Esophagus (tissue), 2 donors: ENCODE measurements around the gene GRID1. TPM values are rescaled to one million over a fixed set of nuclear protein-coding genes. Genes with fewer than 3 reads are reported as not detected.

Experiments used
- H3K27ac ChIP-seq, 2 donors: one replicate each; pipeline ENCODE4 v1.5.1; 2013; ENCODE audit warnings: low read depth in 2 of 2, mild to moderate bottlenecking in 2 of 2, inconsistent platforms in 1 of 2, low read length in 1 of 2, moderate library complexity in 1 of 2
- H3K27me3 ChIP-seq, 2 donors: one replicate each; pipeline ENCODE4 v1.6.1; 2013; ENCODE audit warnings: low read length in 2 of 2, control low read depth in 1 of 2, mild to moderate bottlenecking in 1 of 2; ENCODE audit not compliant: insufficient read depth in 2 of 2, control insufficient read depth in 1 of 2
- H3K36me3 ChIP-seq, 2 donors: one replicate each; pipeline ENCODE4 v1.6.1; 2013; ENCODE audit warnings: low read length in 1 of 2; ENCODE audit not compliant: control insufficient read depth in 2 of 2, insufficient read depth in 2 of 2
- H3K4me1 ChIP-seq, 2 donors: one replicate each; pipeline ENCODE4 v1.6.1; 2013; ENCODE audit warnings: low read length in 1 of 2; ENCODE audit not compliant: control insufficient read depth in 2 of 2, insufficient read depth in 2 of 2
- H3K4me3 ChIP-seq, 2 donors: one replicate each; pipeline ENCODE4 v1.5.1; 2013; ENCODE audit warnings: low read length in 2 of 2, mild to moderate bottlenecking in 2 of 2, low read depth in 1 of 2, moderate library complexity in 1 of 2
- H3K9me3 ChIP-seq, 2 donors: one replicate each; pipeline ENCODE4 v1.6.1; 2013; ENCODE audit warnings: mild to moderate bottlenecking in 2 of 2, low read depth in 1 of 2, low read length in 1 of 2, moderate library complexity in 1 of 2; ENCODE audit not compliant: control insufficient read depth in 2 of 2, insufficient read depth in 1 of 2
- WGBS, 2 donors: extraction: QIAGEN DNeasy Blood & Tissue Kit; methylation state at CpG; one replicate each; pipeline ENCODE4 v1.1.7; 2013; 5-methylcytosine and 5-hydroxymethylcytosine counted together
- polyA plus RNA-seq, 2 donors: library from polyadenylated mRNA; stranded (reverse); fragments of 200-250 nt; gene quantifications; one replicate each; pipeline ENCODE4 v1.2.3, GENCODE V29; 2013
- donor health status: healthy with polysubstance abuse.
- donor health status: Bipolar disorder and iron deficiency.

GRID1 gene
- polyA plus RNA-seq, 2 donors: 0.04 to 0.32 TPM

- H3K4me1 ChIP-seq: no peaks in the 10 kb centered on the region
- H3K9me3 ChIP-seq: no peaks in the 10 kb centered on the region
- no peak overlapping the region for H3K4me3 ChIP-seq
- 84 to 85% methylated on average over 6 of the region's 6 CpGs for WGBS, 2 donors
- no peaks in the 10 kb centered on the region for H3K36me3 ChIP-seq
- no peak overlapping the region for H3K27ac ChIP-seq
- no peaks in the 10 kb centered on the region for H3K27me3 ChIP-seq
Measured at GRCh38 chr10:86062647-86063145, 303.9 kb downstream of the GRID1 start.

GRCh38 chr10:86062198-86062550, 304.4 kb downstream of the GRID1 start:
- no peaks in the 10 kb centered on the region for H3K27me3 ChIP-seq
- no peaks in the 10 kb centered on the region for H3K9me3 ChIP-seq
- H3K4me1 ChIP-seq: no peaks in the 10 kb centered on the region
- H3K36me3 ChIP-seq: no peaks in the 10 kb centered on the region
- no peak overlapping the region for H3K27ac ChIP-seq
- H3K4me3 ChIP-seq: no peak overlapping the region
- WGBS, 2 donors: 83 to 91% methylated on average over 8 of the region's 8 CpGs

GRCh38 chr10:86061278-86062197, 305.1 kb downstream of the GRID1 start:
- Histone ChIP-seq H3K4me1 (no peaks in the 10 kb centered on the region), H3K36me3 (no peaks in the 10 kb centered on the region), H3K9me3 (no peaks in the 10 kb centered on the region), H3K27me3 (no peaks in the 10 kb centered on the region), H3K4me3 (no peak overlapping the region), H3K27ac (no peak overlapping the region)
- WGBS, 2 donors: 73 to 75% methylated on average over 7 of the region's 7 CpGs

GRCh38 chr10:86060386-86061277, 306.0 kb downstream of the GRID1 start:
- H3K27me3 ChIP-seq: no peaks in the 10 kb centered on the region
- H3K27ac ChIP-seq: no peak overlapping the region
- no peaks in the 10 kb centered on the region for H3K9me3 ChIP-seq
- no peaks in the 10 kb centered on the region for H3K36me3 ChIP-seq
- H3K4me1 ChIP-seq: no peaks in the 10 kb centered on the region
- H3K4me3 ChIP-seq: no peak overlapping the region
- 80 to 81% methylated on average over 9 of the region's 9 CpGs for WGBS, 2 donors

- Histone ChIP-seq H3K27me3 (no peaks in the 10 kb centered on the region), H3K9me3 (no peaks in the 10 kb centered on the region), H3K27ac (no peak overlapping the region), H3K4me3 (no peak overlapping the region), H3K4me1 (no peaks in the 10 kb centered on the region), H3K36me3 (no peaks in the 10 kb centered on the region)
- 90 to 95% methylated on average over 3 of the region's 3 CpGs for WGBS, 2 donors
Measured at GRCh38 chr10:86059892-86060291, 306.7 kb downstream of the GRID1 start.

- H3K9me3 ChIP-seq: no peaks in the 10 kb centered on the region
- no peak overlapping the region for H3K4me3 ChIP-seq
- no peak overlapping the region for H3K27ac ChIP-seq
- 81 to 87% methylated on average over 5 of the region's 5 CpGs for WGBS, 2 donors
- H3K36me3 ChIP-seq: no peaks in the 10 kb centered on the region
- H3K4me1 ChIP-seq: no peaks in the 10 kb centered on the region
- no peaks in the 10 kb centered on the region for H3K27me3 ChIP-seq
Measured at GRCh38 chr10:86058964-86059363, 307.6 kb downstream of the GRID1 start.

- H3K27ac ChIP-seq: no peak overlapping the region
- no peaks in the 10 kb centered on the region for H3K27me3 ChIP-seq
- H3K4me1 ChIP-seq: no peaks in the 10 kb centered on the region
- H3K4me3 ChIP-seq: no peak overlapping the region
- WGBS, 2 donors: 81 to 82% methylated on average over 5 of the region's 5 CpGs
- H3K9me3 ChIP-seq: no peaks in the 10 kb centered on the region
- no peaks in the 10 kb centered on the region for H3K36me3 ChIP-seq
Measured at GRCh38 chr10:86057708-86058107, 308.9 kb downstream of the GRID1 start.

- H3K9me3 ChIP-seq: no peaks in the 10 kb centered on the region
- H3K27ac ChIP-seq: no peak overlapping the region
- 79 to 82% methylated on average over 6 of the region's 6 CpGs for WGBS, 2 donors
Measured at GRCh38 chr10:86056672-86057071, 309.9 kb downstream of the GRID1 start.

GRCh38 chr10:86055928-86056327, 310.7 kb downstream of the GRID1 start:
- 61 to 75% methylated on average over 1 of the region's 1 CpG for WGBS, 2 donors
- no peaks in the 10 kb centered on the region for H3K36me3 ChIP-seq

More at GRCh38 chr10:86056672-86057071, 309.9 kb downstream of the GRID1 start:
- no peak overlapping the region for H3K4me3 ChIP-seq
- no peaks in the 10 kb centered on the region for H3K4me1 ChIP-seq
- H3K27me3 ChIP-seq: no peaks in the 10 kb centered on the region
- no peaks in the 10 kb centered on the region for H3K36me3 ChIP-seq

More at GRCh38 chr10:86055928-86056327, 310.7 kb downstream of the GRID1 start:
- Histone ChIP-seq H3K4me1 (no peaks in the 10 kb centered on the region), H3K27ac (no peak overlapping the region), H3K4me3 (no peak overlapping the region), H3K9me3 (no peaks in the 10 kb centered on the region), H3K27me3 (no peaks in the 10 kb centered on the region)
